ENCODE data around the gene MARCHF10.

MARCHF10 gene

DNA sequence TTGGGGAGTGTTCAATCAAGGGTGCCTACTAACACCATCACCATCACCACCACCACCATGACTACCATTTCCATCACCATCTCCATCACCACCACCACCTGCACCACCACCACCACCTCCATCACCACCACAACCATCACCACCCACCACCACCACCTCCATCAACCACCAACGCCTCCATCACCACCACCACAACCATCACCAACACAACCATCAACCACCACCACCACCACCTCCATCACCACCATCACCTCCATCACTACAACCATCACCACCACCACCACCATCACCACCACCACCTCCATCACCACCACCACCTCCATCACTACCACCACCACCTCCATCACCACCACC, 15.7 kb downstream of the MARCHF10 start:
- Histone ChIP-seq H3K27ac (ENCODE audit: low read length, poor library complexity, severe bottlenecking) (peak overlapping the region; percentile 99), H3K4me2 (ENCODE audit: low read length, poor library complexity, severe bottlenecking) (no peak overlapping the region), H3K14ac (ENCODE audit: low read length in 2 of 2) (no peak overlapping the region), H3K9ac (ENCODE audit: low read length) (no peak overlapping the region), H3K36me3 (ENCODE audit: control insufficient read depth in 1 of 2, insufficient read depth in 2 of 2, low read depth in 1 of 2, low read length in 2 of 2) (no peaks in the 10 kb centered on the region), H3K9me3 (ENCODE audit: control insufficient read depth, low read length) (no peaks in the 10 kb centered on the region), H4K91ac (ENCODE audit: low read length) (no peak overlapping the region), H3K18ac (ENCODE audit: low read depth in 1 of 2, low read length in 2 of 2) (peak overlapping the region in 1 of 2 experiments; percentile 27), H2AFZ (ENCODE audit: low read depth, low read length) (no peak overlapping the region), H2BK5ac (ENCODE audit: low read depth, low read length, poor library complexity, severe bottlenecking) (no peak overlapping the region), H3K79me1 (replicated peaks; ENCODE audit: low read length, poor library complexity, severe bottlenecking) (no peaks in the 10 kb centered on the region), H2BK15ac (ENCODE audit: low read depth, poor library complexity, severe bottlenecking) (no peak overlapping the region), H2AK5ac (ENCODE audit: low read length, severe bottlenecking) (no peak overlapping the region), H4K8ac (ENCODE audit: low read length) (no peak overlapping the region), H3K4me3 (ENCODE audit: insufficient read depth in 1 of 2, low read depth in 1 of 2, low read length in 2 of 2) (no peak overlapping the region), H3K27me3 (ENCODE audit: control insufficient read depth in 1 of 2, insufficient read depth in 1 of 2, low read length in 2 of 2) (no peaks in the 10 kb centered on the region), H2BK12ac (ENCODE audit: low read length in 2 of 2) (peak overlapping the region; percentile 4 to 8), H3K23ac (ENCODE audit: low read length in 2 of 2) (no peak overlapping the region), H3K4ac (ENCODE audit: low read depth in 1 of 2, low read length in 2 of 2) (no peak overlapping the region), H3K4me1 (ENCODE audit: control insufficient read depth, insufficient read depth, low read depth, low read length) (peaks cover 16% of the 10 kb centered on the region), H2BK120ac (ENCODE audit: low read depth, low read length) (no peak overlapping the region)
- 92% methylated on average over 1 of the region's 1 CpG for WGBS
- DNase-seq = no peak

GRCh38 chr17:62791767-62792446, 16.2 kb downstream of the MARCHF10 start:
- no peak overlapping the region for H3K23ac ChIP-seq (ENCODE audit: low read length in 2 of 2)
- H3K27ac ChIP-seq (ENCODE audit: low read length, poor library complexity, severe bottlenecking) = peak overlapping the region; percentile 99
- H2AK5ac ChIP-seq (ENCODE audit: low read length, severe bottlenecking) = peak overlapping the region; percentile 65
- H4K8ac ChIP-seq (ENCODE audit: low read length) = no peak overlapping the region
- no peak overlapping the region for H2BK15ac ChIP-seq (ENCODE audit: low read depth, poor library complexity, severe bottlenecking)
- H3K18ac ChIP-seq (ENCODE audit: low read depth in 1 of 2, low read length in 2 of 2) = peak overlapping the region; percentile 32 to 77
- no peaks in the 10 kb centered on the region for H3K36me3 ChIP-seq (ENCODE audit: control insufficient read depth in 1 of 2, insufficient read depth in 2 of 2, low read depth in 1 of 2, low read length in 2 of 2)
- WGBS = 15% methylated on average over 4 of the region's 12 CpGs
- peak overlapping the region; percentile 4 to 37 for H2BK12ac ChIP-seq (ENCODE audit: low read length in 2 of 2)
- H3K27me3 ChIP-seq (ENCODE audit: control insufficient read depth in 1 of 2, insufficient read depth in 1 of 2, low read length in 2 of 2) = no peaks in the 10 kb centered on the region
- no peaks in the 10 kb centered on the region for H3K79me1 ChIP-seq (replicated peaks; ENCODE audit: low read length, poor library complexity, severe bottlenecking)
- no peak overlapping the region for H3K14ac ChIP-seq (ENCODE audit: low read length in 2 of 2)
- H2AFZ ChIP-seq (ENCODE audit: low read depth, low read length) = no peak overlapping the region
- peak overlapping the region; percentile 51 for H3K9ac ChIP-seq (ENCODE audit: low read length)
- peak; percentile 98 for DNase-seq
- H3K4me3 ChIP-seq (ENCODE audit: insufficient read depth in 1 of 2, low read depth in 1 of 2, low read length in 2 of 2) = no peak overlapping the region
- peak overlapping the region; percentile 69 for H4K91ac ChIP-seq (ENCODE audit: low read length)
- peak overlapping the region; percentile 49 for H3K4me2 ChIP-seq (ENCODE audit: low read length, poor library complexity, severe bottlenecking)
- H3K4me1 ChIP-seq (ENCODE audit: control insufficient read depth, insufficient read depth, low read depth, low read length) = peaks cover 16% of the 10 kb centered on the region
- no peaks in the 10 kb centered on the region for H3K9me3 ChIP-seq (ENCODE audit: control insufficient read depth, low read length)
- peak overlapping the region; percentile 68 for H2BK5ac ChIP-seq (ENCODE audit: low read depth, low read length, poor library complexity, severe bottlenecking)
- no peak overlapping the region for H2BK120ac ChIP-seq (ENCODE audit: low read depth, low read length)
- no peak overlapping the region for H3K4ac ChIP-seq (ENCODE audit: low read depth in 1 of 2, low read length in 2 of 2)

DNA sequence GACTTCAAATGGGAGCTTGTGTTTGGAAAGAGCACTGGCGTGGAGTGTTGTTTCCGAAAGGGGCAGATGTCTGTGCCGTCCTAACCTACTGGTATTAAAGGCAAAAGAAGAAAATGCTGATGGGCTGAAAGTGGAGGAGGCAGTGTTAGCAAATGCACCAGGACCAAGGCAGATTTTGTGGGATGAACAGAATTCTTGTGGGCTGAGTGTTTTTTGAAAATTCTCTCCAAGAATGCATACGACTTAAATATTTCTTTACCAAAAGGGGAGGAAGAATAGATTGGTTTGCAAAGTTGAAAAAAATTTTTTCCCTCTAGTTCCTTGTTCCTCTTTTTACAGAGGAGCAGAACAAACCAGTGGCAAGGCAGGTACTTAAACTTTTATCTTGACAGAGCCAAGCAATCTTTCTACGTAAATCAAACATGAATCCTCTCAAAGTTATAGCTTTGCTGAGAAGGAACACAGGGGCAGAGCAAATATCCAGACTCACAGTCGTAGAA, 16.8 kb downstream of the MARCHF10 start:
- H2BK12ac ChIP-seq (ENCODE audit: low read length in 2 of 2) = peak overlapping the region in 1 of 2 experiments; percentile 42
- H2BK5ac ChIP-seq (ENCODE audit: low read depth, low read length, poor library complexity, severe bottlenecking) = peak overlapping the region; percentile 96
- no peak overlapping the region for H3K14ac ChIP-seq (ENCODE audit: low read length in 2 of 2)
- DNase-seq = peak; percentile 88
- peaks cover 16% of the 10 kb centered on the region for H3K4me1 ChIP-seq (ENCODE audit: control insufficient read depth, insufficient read depth, low read depth, low read length)
- peak overlapping the region; percentile 51 for H3K9ac ChIP-seq (ENCODE audit: low read length)
- H3K36me3 ChIP-seq (ENCODE audit: control insufficient read depth in 1 of 2, insufficient read depth in 2 of 2, low read depth in 1 of 2, low read length in 2 of 2) = no peaks in the 10 kb centered on the region
- H2AFZ ChIP-seq (ENCODE audit: low read depth, low read length) = no peak overlapping the region
- peak overlapping the region; percentile 47 for H3K4me2 ChIP-seq (ENCODE audit: low read length, poor library complexity, severe bottlenecking)
- H4K8ac ChIP-seq (ENCODE audit: low read length) = no peak overlapping the region
- H3K23ac ChIP-seq (ENCODE audit: low read length in 2 of 2) = no peak overlapping the region
- H4K91ac ChIP-seq (ENCODE audit: low read length) = no peak overlapping the region
- 38% methylated on average over 5 of the region's 6 CpGs for WGBS
- H3K18ac ChIP-seq (ENCODE audit: low read depth in 1 of 2, low read length in 2 of 2) = peak overlapping the region in 1 of 2 experiments; percentile 65
- H3K27ac ChIP-seq (ENCODE audit: low read length, poor library complexity, severe bottlenecking) = peak overlapping the region; percentile 99
- no peak overlapping the region for H2BK15ac ChIP-seq (ENCODE audit: low read depth, poor library complexity, severe bottlenecking)
- H3K27me3 ChIP-seq (ENCODE audit: control insufficient read depth in 1 of 2, insufficient read depth in 1 of 2, low read length in 2 of 2) = no peaks in the 10 kb centered on the region
- no peak overlapping the region for H3K4me3 ChIP-seq (ENCODE audit: insufficient read depth in 1 of 2, low read depth in 1 of 2, low read length in 2 of 2)
- H3K79me1 ChIP-seq (replicated peaks; ENCODE audit: low read length, poor library complexity, severe bottlenecking) = no peaks in the 10 kb centered on the region
- peak overlapping the region; percentile 65 for H2AK5ac ChIP-seq (ENCODE audit: low read length, severe bottlenecking)
- no peak overlapping the region for H3K4ac ChIP-seq (ENCODE audit: low read depth in 1 of 2, low read length in 2 of 2)
- H2BK120ac ChIP-seq (ENCODE audit: low read depth, low read length) = no peak overlapping the region
- no peaks in the 10 kb centered on the region for H3K9me3 ChIP-seq (ENCODE audit: control insufficient read depth, low read length)

DNA sequence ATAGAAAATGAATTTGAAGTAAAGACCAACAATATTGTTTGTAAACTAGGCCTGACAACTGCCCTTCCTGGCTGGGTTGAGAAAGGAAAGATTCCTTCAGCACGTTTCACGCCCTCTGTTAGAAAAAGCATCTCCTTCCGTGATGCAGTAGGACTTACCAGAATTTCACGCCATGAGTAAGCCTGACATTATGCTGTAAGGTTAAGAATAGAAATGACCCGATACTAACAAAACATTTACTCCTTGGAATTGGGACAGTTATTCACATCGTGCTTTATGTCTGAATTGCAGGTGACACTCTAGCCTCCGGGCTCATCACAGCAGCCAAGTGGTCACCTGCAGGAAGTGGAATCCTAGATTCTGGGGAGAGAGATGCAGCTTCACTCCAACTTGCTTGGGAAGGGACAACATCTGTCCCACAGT, 17.5 kb downstream of the MARCHF10 start:
- Histone ChIP-seq H4K8ac (ENCODE audit: low read length) (peak overlapping the region; percentile 64), H2BK120ac (ENCODE audit: low read depth, low read length) (no peak overlapping the region), H3K9ac (ENCODE audit: low read length) (no peak overlapping the region), H2AK5ac (ENCODE audit: low read length, severe bottlenecking) (peak overlapping the region; percentile 3), H3K9me3 (ENCODE audit: control insufficient read depth, low read length) (no peaks in the 10 kb centered on the region), H3K36me3 (ENCODE audit: control insufficient read depth in 1 of 2, insufficient read depth in 2 of 2, low read depth in 1 of 2, low read length in 2 of 2) (no peaks in the 10 kb centered on the region), H2AFZ (ENCODE audit: low read depth, low read length) (peak overlapping the region; percentile 23), H3K27ac (ENCODE audit: low read length, poor library complexity, severe bottlenecking) (peak overlapping the region; percentile 99), H4K91ac (ENCODE audit: low read length) (no peak overlapping the region), H3K18ac (ENCODE audit: low read depth in 1 of 2, low read length in 2 of 2) (peak overlapping the region; percentile 21 to 23), H3K27me3 (ENCODE audit: control insufficient read depth in 1 of 2, insufficient read depth in 1 of 2, low read length in 2 of 2) (no peaks in the 10 kb centered on the region), H3K4ac (ENCODE audit: low read depth in 1 of 2, low read length in 2 of 2) (no peak overlapping the region), H2BK12ac (ENCODE audit: low read length in 2 of 2) (no peak overlapping the region), H3K23ac (ENCODE audit: low read length in 2 of 2) (no peak overlapping the region), H3K79me1 (replicated peaks; ENCODE audit: low read length, poor library complexity, severe bottlenecking) (no peaks in the 10 kb centered on the region), H3K14ac (ENCODE audit: low read length in 2 of 2) (no peak overlapping the region), H2BK15ac (ENCODE audit: low read depth, poor library complexity, severe bottlenecking) (no peak overlapping the region), H3K4me1 (ENCODE audit: control insufficient read depth, insufficient read depth, low read depth, low read length) (peaks cover 16% of the 10 kb centered on the region), H3K4me2 (ENCODE audit: low read length, poor library complexity, severe bottlenecking) (no peak overlapping the region), H3K4me3 (ENCODE audit: insufficient read depth in 1 of 2, low read depth in 1 of 2, low read length in 2 of 2) (no peak overlapping the region), H2BK5ac (ENCODE audit: low read depth, low read length, poor library complexity, severe bottlenecking) (peak overlapping the region; percentile 74)
- WGBS = 20% methylated on average over 7 of the region's 7 CpGs
- DNase-seq = peak; percentile 93

Data from mesenchymal stem cell (in vitro differentiated cells and primary cell).